HL-60 (cell line): Measurements from ENCODE around the gene TMEM45A.

Experiments
- DNase-seq, 2 experiments: peaks; one replicate each; pipeline ENCODE4 v3.0.0-alpha.2; 2010 to 2020; ENCODE audit warnings: low read depth in 1 of 2, low spot score in 1 of 2
- H3K27ac ChIP-seq: fragments of 250-450 bp; sonication (Bioruptor Pico); replicated peaks from 2 replicates; pipeline ENCODE4 v1.5.1; 2020; ENCODE audit warnings: mild to moderate bottlenecking, moderate library complexity
- H3K27me3 ChIP-seq: fragments of 250-450 bp; sonication (Bioruptor Pico); 2 replicates; pipeline ENCODE4 v1.5.1; 2021; ENCODE audit warnings: mild to moderate bottlenecking, moderate library complexity; ENCODE audit not compliant: insufficient read depth, poor library complexity, severe bottlenecking
- H3K4me3 ChIP-seq: replicated peaks from 2 replicates; pipeline ENCODE4 v1.5.1; 2011; ENCODE audit warnings: mild to moderate bottlenecking, control low read depth, low read length; ENCODE audit not compliant: insufficient read depth
- CTCF ChIP-seq: IDR thresholded peaks from one replicate; pipeline ENCODE4 v1.5.1; 2011; ENCODE audit warnings: low read length, control low read depth, inconsistent platforms; ENCODE audit not compliant: insufficient read depth
- GABPA ChIP-seq: IDR thresholded peaks from 2 replicates; pipeline ENCODE4 v1.6.1; 2012; ENCODE audit warnings: low read depth
- POLR2AphosphoS5 ChIP-seq: IDR thresholded peaks from 2 replicates; pipeline ENCODE4 v1.6.1; 2012; ENCODE audit warnings: low read depth
- REST ChIP-seq: IDR thresholded peaks from 2 replicates; pipeline ENCODE4 v1.6.1; 2012; ENCODE audit warnings: low read depth; ENCODE audit not compliant: insufficient replicate concordance
- SPI1 ChIP-seq: IDR thresholded peaks from 2 replicates; pipeline ENCODE4 v1.6.1; 2012; ENCODE audit warnings: low read depth, mild to moderate bottlenecking, borderline replicate concordance

The TMEM45A gene

GRCh38 chr3:100553618-100554372 lies 61.4 kb downstream of the TMEM45A start:
- DNase-seq = no peak
- no peak overlapping the region for H3K27ac ChIP-seq
- no peak for TF ChIP-seq GABPA
- no peak for TF ChIP-seq CTCF
- no peak for TF ChIP-seq REST
- TF ChIP-seq POLR2AphosphoS5 = no peak
- no peak for TF ChIP-seq SPI1
- no peak overlapping the region for H3K4me3 ChIP-seq
- H3K27me3 ChIP-seq = peaks cover 2% of the 10 kb centered on the region

GRCh38 chr3:100554373-100554676 lies 61.9 kb downstream of the TMEM45A start:
- Histone ChIP-seq H3K4me3 (no peak overlapping the region), H3K27me3 (peaks cover 2% of the 10 kb centered on the region), H3K27ac (no peak overlapping the region)
- TF ChIP-seq GABPA = no peak
- TF ChIP-seq REST = no peak
- no peak for TF ChIP-seq POLR2AphosphoS5
- TF ChIP-seq SPI1 = no peak
- TF ChIP-seq CTCF = no peak
- no peak for DNase-seq

- no peak overlapping the region for H3K27ac ChIP-seq
- no peak for TF ChIP-seq GABPA
- no peak for TF ChIP-seq POLR2AphosphoS5
- TF ChIP-seq CTCF = no peak
- TF ChIP-seq REST = no peak
- TF ChIP-seq SPI1 = no peak
These were observed 64.4 kb downstream of the TMEM45A start for GRCh38 chr3:100556673-100557310.

More at GRCh38 chr3:100556673-100557310, 64.4 kb downstream of the TMEM45A start:
- H3K4me3 ChIP-seq = no peak overlapping the region
- DNase-seq = no peak
- peaks cover 2% of the 10 kb centered on the region for H3K27me3 ChIP-seq
